Measurements from ENCODE around the gene BTBD19.

Gene BTBD19

DNA sequence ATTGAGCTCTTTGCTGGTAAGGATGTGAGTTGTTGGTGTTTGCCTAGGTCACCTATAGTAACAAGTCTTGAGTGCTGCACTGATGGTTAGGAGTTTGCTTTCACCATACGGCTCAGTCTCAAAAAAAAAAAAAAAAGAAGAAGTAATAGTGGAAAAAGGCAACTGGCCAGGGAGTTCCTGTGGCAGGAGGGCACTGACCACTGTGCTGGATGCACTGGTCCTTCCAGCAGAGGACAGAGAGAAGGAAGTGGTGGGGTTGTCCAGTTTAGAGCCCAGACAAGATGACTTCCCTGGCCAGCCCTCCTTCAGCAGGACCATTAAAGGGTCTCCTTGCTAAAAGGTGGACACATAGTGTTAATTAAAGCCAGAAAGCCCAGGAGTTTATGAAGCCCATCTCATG lies 46.6 kb downstream of the BTBD19 start:
- Histone ChIP-seq H2BK120ac (ENCODE audit: low read depth, low read length) (no peak overlapping the region), H3K4me1 (ENCODE audit: control insufficient read depth in 2 of 2, insufficient read depth in 1 of 2, low read depth in 1 of 2, low read length in 2 of 2) (no peaks in the 10 kb centered on the region), H3K27ac (replicated peaks; ENCODE audit: low read length) (no peak overlapping the region), H3K18ac (ENCODE audit: low read length) (no peak overlapping the region), H2BK15ac (ENCODE audit: low read length) (no peak overlapping the region), H2AK5ac (ENCODE audit: low read depth, low read length) (no peak overlapping the region), H3K27me3 (ENCODE audit: control insufficient read depth in 3 of 3, insufficient read depth in 3 of 3, low read depth in 1 of 3, low read length in 3 of 3) (no peaks in the 10 kb centered on the region), H3K9me3 (replicated peaks in 1 of 2; ENCODE audit: control insufficient read depth in 2 of 2, insufficient read depth in 1 of 2, low read depth in 1 of 2, low read length in 2 of 2) (no peaks in the 10 kb centered on the region), H2BK5ac (ENCODE audit: low read length) (no peak overlapping the region), H4K91ac (ENCODE audit: low read depth, low read length, poor library complexity) (no peak overlapping the region), H3K9ac (ENCODE audit: low read depth, low read length, poor library complexity) (no peak overlapping the region), H3K23ac (ENCODE audit: low read depth, low read length, poor library complexity) (no peak overlapping the region), H3K4ac (ENCODE audit: low read length) (no peak overlapping the region), H2AFZ (ENCODE audit: low read length) (no peak overlapping the region), H4K8ac (ENCODE audit: low read depth, low read length) (no peak overlapping the region), H3K4me2 (ENCODE audit: insufficient read depth, low read length, poor library complexity, severe bottlenecking) (no peak overlapping the region), H3K14ac (ENCODE audit: low read length) (no peak overlapping the region), H3K4me3 (ENCODE audit: low read length in 2 of 2) (no peak overlapping the region), H2BK12ac (ENCODE audit: low read length) (no peak overlapping the region), H3K36me3 (replicated peaks in 1 of 2; ENCODE audit: control insufficient read depth in 2 of 2, insufficient read depth in 2 of 2, low read length in 2 of 2) (peaks cover 0 to 14% of the 10 kb centered on the region in 2 donors), H3K79me1 (ENCODE audit: low read depth, low read length) (no peaks in the 10 kb centered on the region)
- no CpG with 5 or more reads among the region's 1 CpG for WGBS, 2 donors (ENCODE audit: extremely low coverage in 2 of 2, insufficient read length in 2 of 2, insufficient replicate concordance in 1 of 2)
- no peak for DNase-seq (ENCODE audit: low spot score)

DNA sequence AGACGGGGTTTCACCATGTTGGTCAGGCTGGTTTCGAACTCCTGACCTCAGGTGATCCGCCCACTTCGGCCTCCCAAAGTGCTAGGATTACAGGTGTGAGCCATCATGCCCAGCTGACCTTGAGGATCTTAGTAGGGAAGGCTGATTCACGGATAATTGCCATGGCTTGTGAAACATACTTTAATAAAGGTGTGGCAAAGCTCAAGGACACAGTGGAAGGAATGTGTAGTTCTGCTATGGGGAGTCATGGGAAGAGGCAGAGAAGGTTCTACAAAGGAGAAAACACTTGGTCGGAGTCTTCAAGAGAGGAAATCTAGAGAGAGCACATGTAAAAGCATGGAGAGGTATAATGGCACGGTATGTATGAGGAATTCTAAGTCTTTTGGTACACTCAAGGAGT lies 47.4 kb downstream of the BTBD19 start:
- no peak overlapping the region for H4K8ac ChIP-seq (ENCODE audit: low read depth, low read length)
- H3K4me2 ChIP-seq (ENCODE audit: insufficient read depth, low read length, poor library complexity, severe bottlenecking), result no peak overlapping the region
- H3K23ac ChIP-seq (ENCODE audit: low read depth, low read length, poor library complexity), result no peak overlapping the region
- no peak overlapping the region for H3K18ac ChIP-seq (ENCODE audit: low read length)
- H3K4ac ChIP-seq (ENCODE audit: low read length), result no peak overlapping the region
- H3K4me3 ChIP-seq (ENCODE audit: low read length in 2 of 2), result no peak overlapping the region
- no peak overlapping the region for H4K91ac ChIP-seq (ENCODE audit: low read depth, low read length, poor library complexity)
- no peaks in the 10 kb centered on the region for H3K27me3 ChIP-seq (ENCODE audit: control insufficient read depth in 3 of 3, insufficient read depth in 3 of 3, low read depth in 1 of 3, low read length in 3 of 3)
- no peak for DNase-seq (ENCODE audit: low spot score)
- H2BK5ac ChIP-seq (ENCODE audit: low read length), result no peak overlapping the region
- H3K9me3 ChIP-seq (replicated peaks in 1 of 2; ENCODE audit: control insufficient read depth in 2 of 2, insufficient read depth in 1 of 2, low read depth in 1 of 2, low read length in 2 of 2), result no peaks in the 10 kb centered on the region
- H3K79me1 ChIP-seq (ENCODE audit: low read depth, low read length), result no peaks in the 10 kb centered on the region
- H3K9ac ChIP-seq (ENCODE audit: low read depth, low read length, poor library complexity), result no peak overlapping the region
- H3K36me3 ChIP-seq (replicated peaks in 1 of 2; ENCODE audit: control insufficient read depth in 2 of 2, insufficient read depth in 2 of 2, low read length in 2 of 2), result peaks cover 0 to 14% of the 10 kb centered on the region in 2 donors
- no peak overlapping the region for H3K27ac ChIP-seq (replicated peaks; ENCODE audit: low read length)
- H2AFZ ChIP-seq (ENCODE audit: low read length), result no peak overlapping the region
- WGBS, 2 donors (ENCODE audit: extremely low coverage in 2 of 2, insufficient read length in 2 of 2, insufficient replicate concordance in 1 of 2), result no CpG with 5 or more reads among the region's 7 CpGs
- H2BK15ac ChIP-seq (ENCODE audit: low read length), result no peak overlapping the region
- no peak overlapping the region for H2BK12ac ChIP-seq (ENCODE audit: low read length)
- no peak overlapping the region for H2AK5ac ChIP-seq (ENCODE audit: low read depth, low read length)
- H3K4me1 ChIP-seq (ENCODE audit: control insufficient read depth in 2 of 2, insufficient read depth in 1 of 2, low read depth in 1 of 2, low read length in 2 of 2), result no peaks in the 10 kb centered on the region
- H3K14ac ChIP-seq (ENCODE audit: low read length), result no peak overlapping the region
- H2BK120ac ChIP-seq (ENCODE audit: low read depth, low read length), result no peak overlapping the region

DNA sequence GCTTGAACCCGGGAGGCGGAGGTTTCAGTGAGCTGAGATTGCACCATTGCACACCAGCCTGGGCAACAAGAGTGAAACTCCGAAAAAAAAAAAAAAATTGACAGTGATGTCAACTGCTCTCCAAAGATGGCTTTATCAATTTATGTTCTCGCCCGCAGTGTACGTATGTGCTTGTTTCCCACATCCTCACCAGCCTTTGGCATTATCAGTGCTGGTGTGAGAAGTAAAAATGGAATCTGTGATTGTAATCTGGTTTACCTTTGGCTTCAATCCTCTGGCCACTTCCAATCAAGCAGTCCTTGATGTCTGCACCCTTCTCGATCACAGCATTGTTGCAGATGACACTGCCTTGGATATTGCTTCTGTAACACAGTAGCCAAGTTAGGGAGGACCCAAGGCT lies 49.1 kb downstream of the BTBD19 start:
- Histone ChIP-seq H3K23ac (ENCODE audit: low read depth, low read length, poor library complexity) (no peak overlapping the region), H4K91ac (ENCODE audit: low read depth, low read length, poor library complexity) (no peak overlapping the region), H3K27me3 (ENCODE audit: control insufficient read depth in 3 of 3, insufficient read depth in 3 of 3, low read depth in 1 of 3, low read length in 3 of 3) (no peaks in the 10 kb centered on the region), H3K27ac (replicated peaks; ENCODE audit: low read length) (no peak overlapping the region), H3K9ac (ENCODE audit: low read depth, low read length, poor library complexity) (no peak overlapping the region), H3K14ac (ENCODE audit: low read length) (no peak overlapping the region), H2AFZ (ENCODE audit: low read length) (no peak overlapping the region), H2AK5ac (ENCODE audit: low read depth, low read length) (no peak overlapping the region), H4K8ac (ENCODE audit: low read depth, low read length) (no peak overlapping the region), H3K9me3 (replicated peaks in 1 of 2; ENCODE audit: control insufficient read depth in 2 of 2, insufficient read depth in 1 of 2, low read depth in 1 of 2, low read length in 2 of 2) (no peaks in the 10 kb centered on the region), H2BK15ac (ENCODE audit: low read length) (no peak overlapping the region), H3K4me3 (ENCODE audit: low read length in 2 of 2) (no peak overlapping the region), H3K18ac (ENCODE audit: low read length) (no peak overlapping the region), H3K4ac (ENCODE audit: low read length) (no peak overlapping the region), H3K4me1 (ENCODE audit: control insufficient read depth in 2 of 2, insufficient read depth in 1 of 2, low read depth in 1 of 2, low read length in 2 of 2) (no peaks in the 10 kb centered on the region), H3K79me1 (ENCODE audit: low read depth, low read length) (no peaks in the 10 kb centered on the region), H3K4me2 (ENCODE audit: insufficient read depth, low read length, poor library complexity, severe bottlenecking) (no peak overlapping the region), H3K36me3 (replicated peaks in 1 of 2; ENCODE audit: control insufficient read depth in 2 of 2, insufficient read depth in 2 of 2, low read length in 2 of 2) (peaks cover 0 to 18% of the 10 kb centered on the region in 2 donors), H2BK120ac (ENCODE audit: low read depth, low read length) (no peak overlapping the region), H2BK12ac (ENCODE audit: low read length) (no peak overlapping the region), H2BK5ac (ENCODE audit: low read length) (no peak overlapping the region)
- WGBS, 2 donors (ENCODE audit: extremely low coverage in 2 of 2, insufficient read length in 2 of 2, insufficient replicate concordance in 1 of 2), result no CpG with 5 or more reads among the region's 7 CpGs
- no peak for DNase-seq (ENCODE audit: low spot score)

DNA sequence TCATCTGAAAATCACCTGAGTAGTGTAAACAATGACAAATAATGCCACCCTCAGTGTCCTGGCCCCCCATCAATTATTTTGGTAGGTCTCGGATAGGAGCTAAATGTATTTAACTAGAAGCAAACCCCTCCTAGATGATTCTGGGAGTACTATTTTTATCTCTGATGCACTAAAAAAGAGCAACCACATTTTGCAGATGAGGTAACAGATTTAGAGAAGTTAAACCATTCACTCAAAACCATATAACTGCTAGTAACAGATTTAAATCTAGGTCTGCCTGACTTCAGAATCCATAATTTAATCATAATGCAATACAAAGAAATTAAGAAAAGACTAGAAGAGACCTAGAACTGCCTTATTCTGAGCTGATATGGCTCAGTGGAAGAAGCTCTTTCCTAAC lies 52.0 kb downstream of the BTBD19 start:
- Histone ChIP-seq H3K36me3 (replicated peaks in 1 of 2; ENCODE audit: control insufficient read depth in 2 of 2, insufficient read depth in 2 of 2, low read length in 2 of 2) (peaks cover 0 to 20% of the 10 kb centered on the region in 2 donors), H2BK5ac (ENCODE audit: low read length) (no peak overlapping the region), H2BK12ac (ENCODE audit: low read length) (no peak overlapping the region), H3K14ac (ENCODE audit: low read length) (no peak overlapping the region), H2AK5ac (ENCODE audit: low read depth, low read length) (no peak overlapping the region), H3K27ac (replicated peaks; ENCODE audit: low read length) (no peak overlapping the region), H4K91ac (ENCODE audit: low read depth, low read length, poor library complexity) (no peak overlapping the region), H3K4me2 (ENCODE audit: insufficient read depth, low read length, poor library complexity, severe bottlenecking) (no peak overlapping the region), H2BK120ac (ENCODE audit: low read depth, low read length) (no peak overlapping the region), H3K4me1 (ENCODE audit: control insufficient read depth in 2 of 2, insufficient read depth in 1 of 2, low read depth in 1 of 2, low read length in 2 of 2) (no peaks in the 10 kb centered on the region), H3K4ac (ENCODE audit: low read length) (no peak overlapping the region), H2BK15ac (ENCODE audit: low read length) (no peak overlapping the region), H3K27me3 (ENCODE audit: control insufficient read depth in 3 of 3, insufficient read depth in 3 of 3, low read depth in 1 of 3, low read length in 3 of 3) (no peaks in the 10 kb centered on the region), H2AFZ (ENCODE audit: low read length) (no peak overlapping the region), H3K79me1 (ENCODE audit: low read depth, low read length) (no peaks in the 10 kb centered on the region), H3K4me3 (ENCODE audit: low read length in 2 of 2) (no peak overlapping the region), H3K18ac (ENCODE audit: low read length) (no peak overlapping the region), H3K23ac (ENCODE audit: low read depth, low read length, poor library complexity) (no peak overlapping the region), H3K9ac (ENCODE audit: low read depth, low read length, poor library complexity) (no peak overlapping the region), H3K9me3 (replicated peaks in 1 of 2; ENCODE audit: control insufficient read depth in 2 of 2, insufficient read depth in 1 of 2, low read depth in 1 of 2, low read length in 2 of 2) (no peaks in the 10 kb centered on the region), H4K8ac (ENCODE audit: low read depth, low read length) (no peak overlapping the region)
- WGBS, 2 donors (ENCODE audit: extremely low coverage in 2 of 2, insufficient read length in 2 of 2, insufficient replicate concordance in 1 of 2), result no CpG with 5 or more reads among the region's 1 CpG
- DNase-seq (ENCODE audit: low spot score), result no peak
